GM21786 (cell line): Measurements from ENCODE around the gene TMEM92.
"Not testable (repeated sequence)": the region's sequence is repeated elsewhere in the genome, so short reads cannot be mapped to it uniquely, and the experiment has no call there.

Experiments used
- ATAC-seq: cut with Tn5 transposase; IDR thresholded peaks from one replicate; pipeline ENCODE4 v1.9.1; 2021; ENCODE audit not compliant: unreplicated experiment

TMEM92 gene

GRCh38 chr17:50261051-50261915, 13.0 kb upstream of the TMEM92 start:
- no peak for ATAC-seq

- ATAC-seq, result no peak
Measured at GRCh38 chr17:50262001-50262794, 12.1 kb upstream of the TMEM92 start.

- ATAC-seq, result no peak
Measured at GRCh38 chr17:50263331-50264262, 10.7 kb upstream of the TMEM92 start.

- ATAC-seq, result no peak
Measured at GRCh38 chr17:50264263-50265113, 9.8 kb upstream of the TMEM92 start.

- ATAC-seq, result no peak
Measured at GRCh38 chr17:50265212-50265611, 9.1 kb upstream of the TMEM92 start.

- no peak for ATAC-seq
Measured at GRCh38 chr17:50265690-50266315, 8.5 kb upstream of the TMEM92 start.

GRCh38 chr17:50266384-50267073, 7.7 kb upstream of the TMEM92 start:
- no peak for ATAC-seq

- ATAC-seq, result no peak
Measured at GRCh38 chr17:50267074-50267841, 7.0 kb upstream of the TMEM92 start.

GRCh38 chr17:50268026-50268425, 6.2 kb upstream of the TMEM92 start:
- ATAC-seq, result no peak

- no peak for ATAC-seq
Measured at GRCh38 chr17:50268743-50269275, 5.5 kb upstream of the TMEM92 start.

- no peak for ATAC-seq
Measured at GRCh38 chr17:50269477-50270434, 4.5 kb upstream of the TMEM92 start.

GRCh38 chr17:50270435-50271362, 3.6 kb upstream of the TMEM92 start:
- no peak for ATAC-seq

- not testable (repeated sequence) for ATAC-seq
Measured at GRCh38 chr17:50271363-50271750, 2.9 kb upstream of the TMEM92 start.

- no peak for ATAC-seq
Measured at GRCh38 chr17:50272246-50272645, 2.0 kb upstream of the TMEM92 start.

GRCh38 chr17:50272711-50273653, 1.3 kb upstream of the TMEM92 start:
- no peak for ATAC-seq
